GM18870 (cell line): ENCODE measurements around the gene GNAQ.

Source experiments
- ATAC-seq: cut with Tn5 transposase; IDR thresholded peaks from one replicate; pipeline ENCODE4 v1.9.1; 2021; ENCODE audit warnings: moderate library complexity; ENCODE audit not compliant: unreplicated experiment

GNAQ gene

DNA sequence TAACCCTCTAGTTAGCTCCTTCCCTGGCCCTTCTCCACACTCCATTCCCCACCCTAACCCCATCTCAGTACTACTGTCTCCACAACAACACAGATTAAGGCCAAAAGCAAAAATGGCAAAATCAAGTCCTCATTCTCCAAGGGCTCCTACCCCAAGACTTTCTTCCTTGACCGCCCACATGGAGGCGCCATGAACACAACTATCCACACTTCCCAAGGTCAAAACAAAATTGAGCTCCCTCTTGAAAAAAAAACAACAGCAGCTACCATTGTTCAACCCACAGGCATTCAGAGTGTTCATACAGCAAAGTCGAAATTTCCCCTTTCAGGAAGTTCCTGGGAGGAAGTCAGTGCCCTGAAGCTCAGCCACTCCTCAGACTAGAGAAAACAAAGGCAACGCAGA is 54.4 kb downstream of the GNAQ start:
- ATAC-seq: no peak

GRCh38 chr9:77975806-77976205 is 55.8 kb downstream of the GNAQ start:
- ATAC-seq: no peak

GRCh38 chr9:77975036-77975435 is 56.6 kb downstream of the GNAQ start:
- ATAC-seq: no peak

- no peak for ATAC-seq
Observed at GRCh38 chr9:77974434-77974833, 57.2 kb downstream of the GNAQ start.

GRCh38 chr9:77969083-77969482 is 62.5 kb downstream of the GNAQ start:
- ATAC-seq: no peak

DNA sequence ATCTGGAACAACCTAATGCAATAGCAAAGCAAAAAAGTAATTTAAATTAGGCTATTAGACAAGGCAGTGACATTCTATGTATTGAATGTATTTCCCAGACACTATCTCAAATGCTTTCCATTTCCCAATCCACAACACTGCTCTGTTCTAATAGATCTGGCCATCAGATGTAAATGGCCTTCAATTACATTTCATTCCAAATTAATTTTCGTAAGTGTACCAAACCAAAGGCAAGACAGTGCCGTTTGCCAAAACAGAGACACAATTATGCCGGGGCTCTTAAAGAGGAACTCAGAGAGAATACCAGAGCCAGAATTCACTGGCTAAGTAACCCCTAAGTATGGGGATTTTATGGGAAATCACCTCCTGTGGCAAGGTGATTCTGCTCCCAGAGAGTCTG is 63.1 kb downstream of the GNAQ start:
- ATAC-seq: no peak

DNA sequence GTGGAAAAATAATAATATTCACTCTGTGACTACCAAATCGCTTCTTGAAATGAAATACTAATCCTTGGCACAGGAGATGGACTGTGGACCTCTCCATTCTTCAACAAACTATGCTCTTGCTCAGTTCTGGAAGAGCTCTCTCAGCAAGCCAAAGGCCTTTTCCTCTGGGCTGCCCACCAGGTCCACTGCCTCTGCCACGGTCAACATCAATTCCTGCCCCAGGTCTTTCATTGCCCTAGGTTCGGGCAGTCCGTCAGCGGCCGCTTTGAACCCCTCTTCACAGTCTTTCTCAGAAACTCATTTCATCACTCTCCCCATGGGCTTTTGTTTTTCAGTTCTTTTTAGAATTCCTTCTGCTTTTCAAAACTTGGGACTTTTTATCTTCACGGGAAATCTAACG is 64.9 kb downstream of the GNAQ start:
- ATAC-seq: no peak

DNA sequence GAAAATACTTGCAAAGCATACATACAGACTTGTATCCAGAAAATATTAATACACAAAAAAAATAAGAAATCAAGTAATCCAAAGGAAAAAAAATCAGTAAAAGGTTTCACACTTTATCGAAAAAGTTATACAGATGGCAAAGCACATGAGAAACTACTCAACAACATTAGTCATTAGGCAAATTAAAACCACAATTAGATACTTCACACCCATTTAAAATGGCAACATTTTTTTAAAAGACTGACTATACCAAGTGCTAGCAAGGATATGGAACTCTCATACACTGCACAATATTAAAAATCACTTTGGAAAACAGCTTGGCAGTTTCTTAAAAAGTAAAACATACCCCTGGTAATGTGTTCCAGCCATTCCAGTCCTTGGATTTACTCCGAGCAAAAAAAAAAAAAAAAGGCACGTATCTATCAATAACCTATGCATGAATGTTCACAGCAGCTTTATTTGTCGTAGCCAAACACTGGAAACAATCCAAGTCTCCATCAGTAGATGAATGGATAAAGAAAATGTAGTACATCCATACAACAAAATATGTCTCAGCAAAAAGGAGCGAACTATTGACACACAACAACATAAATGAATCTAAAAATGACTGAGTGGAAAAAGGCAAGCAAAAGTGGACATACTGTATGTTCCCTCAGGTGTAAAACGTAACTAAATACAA is 66.0 kb downstream of the GNAQ start:
- ATAC-seq: no peak

DNA sequence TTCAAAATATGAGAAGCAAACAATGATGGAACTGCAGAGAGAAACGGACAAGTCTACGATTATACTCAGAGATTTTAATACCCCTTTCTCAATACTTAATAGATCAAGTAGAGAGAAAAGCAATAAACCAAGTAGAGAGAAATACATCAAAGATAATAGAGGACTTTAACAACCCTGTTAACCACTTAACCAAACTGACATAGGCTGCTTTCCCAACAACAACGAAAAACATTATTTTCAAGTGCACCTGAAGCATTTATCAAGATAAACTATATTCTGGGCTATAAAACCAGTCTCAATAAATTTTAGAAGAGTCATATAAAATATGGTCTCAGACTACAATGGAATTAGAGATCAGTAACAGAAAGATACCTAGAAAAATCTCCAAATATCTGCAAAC is 67.4 kb downstream of the GNAQ start:
- ATAC-seq: no peak

DNA sequence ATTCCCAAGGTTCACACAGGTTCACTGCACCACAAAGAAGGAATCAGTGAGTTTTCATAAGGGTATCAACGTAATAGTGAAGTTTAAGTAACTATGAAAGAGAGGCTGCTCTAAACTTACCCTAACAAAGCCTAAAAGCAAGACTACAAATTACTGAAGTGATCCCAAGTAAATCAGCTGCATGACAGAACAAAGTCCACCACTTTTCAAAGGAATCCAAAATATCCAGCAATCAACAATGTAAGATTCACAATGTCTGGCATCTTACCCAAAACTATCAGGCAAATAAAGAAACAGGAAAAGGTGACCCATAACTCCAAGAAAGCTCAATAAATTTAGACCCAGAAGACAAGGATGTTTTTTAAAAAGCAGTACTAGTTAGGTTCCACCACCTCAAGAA is 70.1 kb downstream of the GNAQ start:
- no peak for ATAC-seq

DNA sequence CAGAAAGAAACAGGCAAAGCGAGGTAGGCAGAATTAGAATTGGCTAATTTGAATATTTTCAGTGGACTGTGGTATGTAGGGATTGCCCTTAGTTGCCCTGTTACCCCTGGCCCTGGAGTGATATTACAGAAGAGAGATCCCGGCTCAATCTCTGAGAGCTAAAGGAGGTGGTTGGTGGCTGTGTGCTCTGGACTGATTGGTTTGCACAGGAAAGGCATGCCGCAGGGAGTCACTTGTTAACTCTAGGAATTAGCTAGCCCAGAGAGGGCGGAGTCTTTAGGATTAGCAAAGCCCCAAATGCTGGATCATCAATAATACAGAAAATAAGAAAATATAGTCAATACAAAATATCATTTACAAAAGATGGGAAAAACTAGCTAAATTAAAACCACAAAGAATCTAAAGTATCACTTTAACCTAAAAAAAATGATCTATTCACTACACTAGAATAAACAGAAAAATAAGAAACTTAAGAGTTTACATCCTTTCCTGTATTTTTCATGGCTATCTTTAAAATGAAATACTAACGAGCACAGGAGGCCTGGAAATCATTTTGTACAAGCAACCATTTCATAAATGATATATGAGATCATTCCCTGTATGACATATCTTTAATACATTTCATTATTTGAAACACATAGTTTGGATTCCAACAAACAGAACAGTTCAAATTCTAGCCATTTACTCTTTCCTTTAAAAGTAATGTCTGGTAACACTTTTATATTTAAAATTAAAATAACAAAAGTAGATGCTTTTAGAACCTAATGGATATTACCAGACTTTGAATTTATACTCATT is 71.1 kb downstream of the GNAQ start:
- ATAC-seq: no peak

GRCh38 chr9:77959803-77960202 is 71.8 kb downstream of the GNAQ start:
- ATAC-seq: no peak

- no peak for ATAC-seq
Observed at GRCh38 chr9:77957652-77958051, 74.0 kb downstream of the GNAQ start.

- ATAC-seq: no peak
Observed at GRCh38 chr9:77956555-77956954, 75.1 kb downstream of the GNAQ start.

DNA sequence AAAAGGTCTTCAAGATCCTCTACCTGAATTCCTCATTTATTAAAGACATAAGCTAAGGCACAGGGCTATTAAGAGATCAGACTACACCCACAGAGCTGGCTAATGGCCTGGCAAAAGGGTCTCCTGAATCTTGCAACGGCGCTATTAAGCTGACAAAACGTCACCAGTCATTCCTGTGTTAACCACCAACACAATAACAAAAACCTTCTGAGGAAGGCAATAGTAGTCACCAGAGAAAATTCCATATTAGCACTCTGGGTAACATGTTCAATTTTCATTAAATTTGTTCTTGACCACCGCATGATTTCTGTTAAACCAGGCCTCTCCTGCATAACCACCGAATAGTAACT is 77.0 kb downstream of the GNAQ start:
- ATAC-seq: no peak

DNA sequence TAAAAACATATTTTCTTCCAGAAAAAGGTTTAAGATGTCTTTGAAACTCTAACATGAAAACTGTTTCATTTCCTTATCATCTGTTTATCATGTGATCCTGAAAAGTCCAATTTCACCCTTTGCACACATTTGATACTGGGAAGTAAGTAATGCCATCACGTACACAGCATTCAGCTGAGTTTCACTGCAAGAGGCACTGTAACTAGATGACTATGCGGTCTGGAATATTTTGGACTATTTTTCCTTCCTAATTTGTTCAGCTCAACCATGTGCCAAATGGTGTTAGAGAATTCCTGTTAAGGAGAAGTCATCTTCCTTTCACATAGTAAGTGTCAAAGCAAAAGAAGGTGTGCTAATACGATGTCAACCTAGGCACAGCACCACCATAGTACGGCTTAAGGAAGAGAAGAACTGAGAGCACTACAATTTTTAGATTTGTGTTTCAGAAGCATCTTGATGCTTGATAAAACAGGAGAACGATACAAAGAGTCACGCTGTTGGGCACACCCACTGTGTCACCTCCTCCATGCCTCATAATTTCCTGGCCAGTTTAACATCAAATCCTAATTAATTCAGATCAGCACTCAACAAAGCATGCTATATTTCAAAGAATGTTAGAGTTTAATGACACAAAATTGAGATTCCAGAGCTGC is 77.5 kb downstream of the GNAQ start:
- ATAC-seq: no peak

DNA sequence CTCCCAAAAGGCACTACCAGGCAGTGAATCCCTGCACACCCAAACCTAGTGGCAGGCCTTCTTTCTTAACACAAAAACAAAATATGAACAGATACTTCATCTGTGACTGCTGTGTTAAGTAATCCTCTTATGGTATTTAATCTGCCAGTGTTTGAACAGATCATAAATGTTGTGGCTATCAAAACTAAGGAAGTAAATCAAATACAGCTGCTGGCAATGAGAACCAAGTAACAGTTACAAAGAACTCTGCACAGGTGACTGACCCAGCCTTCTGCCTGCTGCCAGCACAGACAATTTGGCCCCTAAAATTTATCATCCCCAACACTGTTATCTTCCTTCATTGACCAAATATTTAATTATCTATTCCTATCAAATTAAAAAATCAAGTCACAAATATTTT is 78.0 kb downstream of the GNAQ start:
- no peak for ATAC-seq

DNA sequence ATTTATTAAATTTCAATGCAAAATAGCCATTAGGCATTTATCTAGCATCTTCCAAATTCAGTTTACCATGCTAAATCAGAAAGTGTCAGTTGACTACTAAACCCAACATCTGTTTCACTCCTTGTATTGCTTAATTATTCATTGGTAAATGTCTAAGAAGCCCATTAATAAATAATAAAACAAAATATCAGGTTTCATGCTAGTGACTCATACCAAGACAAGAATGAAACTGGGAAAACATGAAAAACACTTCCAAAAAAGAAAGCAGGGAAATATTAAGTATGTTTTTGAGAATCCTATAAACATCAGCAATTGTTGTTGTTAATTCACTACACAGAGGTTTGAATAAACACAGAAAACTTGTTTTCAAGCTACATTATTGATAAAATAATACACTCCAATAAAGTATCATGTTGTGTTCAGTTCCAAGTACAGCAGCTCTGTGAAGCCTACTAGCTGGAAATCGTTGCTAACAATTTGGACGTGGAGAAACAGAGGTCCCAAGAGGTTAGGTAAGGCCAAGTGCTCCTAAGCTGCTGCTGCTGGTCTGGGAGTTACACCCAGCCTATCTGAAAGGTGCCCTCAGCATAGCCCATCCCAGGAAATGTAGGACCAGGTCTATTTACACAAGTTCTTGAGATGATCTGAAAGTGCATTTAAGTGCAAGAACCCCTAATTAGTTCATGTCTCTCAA is 78.8 kb downstream of the GNAQ start:
- ATAC-seq: no peak

DNA sequence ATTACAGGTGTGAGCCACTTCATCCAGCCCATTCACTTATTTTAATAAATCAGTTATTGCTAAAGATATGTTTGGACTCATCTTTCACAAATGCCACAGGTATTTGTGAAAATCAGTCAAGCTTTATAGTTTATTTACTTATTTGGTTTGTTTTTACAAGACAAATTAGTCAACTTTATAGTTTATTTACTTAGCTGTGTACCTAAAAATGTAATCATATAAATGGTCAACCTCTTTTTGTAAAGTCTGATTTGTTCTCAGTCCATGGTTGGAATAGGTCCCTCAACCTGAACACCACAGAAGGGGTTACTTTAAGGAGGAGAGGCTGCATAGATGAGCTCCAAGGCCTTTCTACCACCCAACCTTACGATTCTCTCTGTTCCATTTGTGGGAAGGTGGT is 80.2 kb downstream of the GNAQ start:
- ATAC-seq: no peak

DNA sequence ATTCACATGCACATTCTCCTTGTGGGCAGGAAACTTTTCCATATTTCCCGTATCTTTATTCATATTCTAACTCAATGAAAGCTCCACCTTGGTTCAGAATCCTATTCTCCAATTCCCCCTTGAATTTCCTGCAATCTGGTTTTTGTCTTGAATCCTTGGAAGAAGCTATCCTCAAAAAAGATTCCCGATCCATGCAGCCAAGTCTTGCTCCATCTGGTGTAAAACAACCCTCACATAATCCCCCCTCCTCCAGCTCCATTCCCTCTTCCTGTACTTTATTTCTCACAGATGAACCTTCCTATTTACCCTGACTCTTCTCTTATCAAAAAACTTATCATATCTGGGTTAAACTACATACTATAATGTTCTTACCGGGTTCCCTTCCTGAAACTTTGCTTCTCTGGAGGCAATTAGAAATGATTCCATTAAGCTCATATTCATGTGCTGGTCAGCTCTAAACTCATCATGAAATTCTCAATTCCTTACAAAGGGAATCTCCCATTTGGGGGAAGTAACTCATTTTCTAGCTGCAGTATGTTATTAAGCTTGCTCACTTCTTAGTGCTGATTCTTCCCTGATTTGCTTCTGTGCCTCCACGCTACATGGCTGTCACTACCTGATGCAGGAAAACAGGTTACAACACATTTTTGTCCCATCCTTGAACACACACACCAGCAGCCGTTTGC is 81.7 kb downstream of the GNAQ start:
- ATAC-seq: no peak

DNA sequence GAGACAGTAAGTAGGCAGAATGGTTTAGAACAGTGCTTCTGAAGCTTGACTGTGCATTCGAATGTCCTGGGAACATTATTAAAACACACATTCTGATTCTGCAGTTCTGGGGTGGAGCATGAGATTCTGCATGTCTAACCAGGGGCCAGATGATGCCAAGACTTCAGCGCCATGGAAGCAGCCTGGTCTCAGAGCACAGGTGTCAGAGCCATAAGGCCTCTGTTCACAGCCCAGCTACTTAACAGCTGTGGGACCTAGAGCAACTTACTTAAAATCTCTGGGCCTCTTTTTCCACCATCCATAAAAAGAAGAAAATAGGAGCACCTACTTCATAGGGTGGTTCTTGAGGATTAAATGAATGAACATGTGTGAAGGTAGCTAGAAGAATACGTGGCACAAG is 84.0 kb downstream of the GNAQ start:
- no peak for ATAC-seq
